ENCODE results near the gene NYAP2. TPM values are rescaled to one million over a fixed set of nuclear protein-coding genes. Genes with fewer than 3 reads are reported as not detected.

Gene NYAP2
- total RNA-seq, 2 experiments from 2014 or later = 0.09 TPM; not detected in 1

DNA sequence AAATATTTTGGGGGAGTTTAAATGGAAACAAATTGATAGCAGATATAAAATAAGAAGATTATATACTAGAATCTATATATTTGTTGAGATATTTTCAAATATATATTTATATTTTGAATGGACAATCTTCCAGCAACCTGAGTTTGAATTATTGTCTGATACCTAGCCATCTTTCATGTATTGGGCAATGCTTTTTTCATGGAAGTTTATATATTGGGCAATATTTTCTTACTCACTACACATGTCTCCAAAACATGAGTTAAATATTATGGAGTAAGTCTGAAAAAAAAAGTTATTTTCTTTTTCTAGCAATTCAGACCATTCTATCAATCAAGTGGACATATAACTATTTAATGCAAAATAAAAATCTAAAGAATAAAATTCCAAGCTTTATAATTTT, 295.2 kb downstream of the NYAP2 start:
- no peak for DNase-seq (ENCODE audit: low spot score)
- no peaks in the 10 kb centered on the region for H3K9me2 ChIP-seq (ENCODE audit: insufficient read depth, low read length)
- no peak overlapping the region for H3K27ac ChIP-seq (ENCODE audit: low read depth, low read length, poor library complexity, severe bottlenecking)
- H3K36me3 ChIP-seq (ENCODE audit: insufficient read depth, low read length) = no peaks in the 10 kb centered on the region
- H3K4me1 ChIP-seq (ENCODE audit: insufficient read depth, low read length, poor library complexity, severe bottlenecking) = peaks cover 4% of the 10 kb centered on the region
- ChIA-PET POLR2A (no interaction called here), CTCF (ENCODE audit: unreplicated experiment) (no interaction called here)
- no peaks in the 10 kb centered on the region for H3K79me2 ChIP-seq (ENCODE audit: insufficient read depth, low read depth, low read length)
- no TSS peak for BruUV-seq (replicated peaks)
- no peaks in the 10 kb centered on the region for H3K9me3 ChIP-seq (ENCODE audit: low read length)
- H3K4me2 ChIP-seq (ENCODE audit: low read length) = no peak overlapping the region
- H3K4me3 ChIP-seq (ENCODE audit: low read depth, low read length, poor library complexity, severe bottlenecking) = no peak overlapping the region
- no peaks in the 10 kb centered on the region for H4K20me1 ChIP-seq (ENCODE audit: insufficient read depth, low read length)
- H2AFZ ChIP-seq (ENCODE audit: low read length) = no peak overlapping the region
- intact Hi-C loops (cut with micrococcal nuclease; ENCODE audit: unreplicated experiment) = no loop called here
- TF ChIP-seq, protein P1, sequence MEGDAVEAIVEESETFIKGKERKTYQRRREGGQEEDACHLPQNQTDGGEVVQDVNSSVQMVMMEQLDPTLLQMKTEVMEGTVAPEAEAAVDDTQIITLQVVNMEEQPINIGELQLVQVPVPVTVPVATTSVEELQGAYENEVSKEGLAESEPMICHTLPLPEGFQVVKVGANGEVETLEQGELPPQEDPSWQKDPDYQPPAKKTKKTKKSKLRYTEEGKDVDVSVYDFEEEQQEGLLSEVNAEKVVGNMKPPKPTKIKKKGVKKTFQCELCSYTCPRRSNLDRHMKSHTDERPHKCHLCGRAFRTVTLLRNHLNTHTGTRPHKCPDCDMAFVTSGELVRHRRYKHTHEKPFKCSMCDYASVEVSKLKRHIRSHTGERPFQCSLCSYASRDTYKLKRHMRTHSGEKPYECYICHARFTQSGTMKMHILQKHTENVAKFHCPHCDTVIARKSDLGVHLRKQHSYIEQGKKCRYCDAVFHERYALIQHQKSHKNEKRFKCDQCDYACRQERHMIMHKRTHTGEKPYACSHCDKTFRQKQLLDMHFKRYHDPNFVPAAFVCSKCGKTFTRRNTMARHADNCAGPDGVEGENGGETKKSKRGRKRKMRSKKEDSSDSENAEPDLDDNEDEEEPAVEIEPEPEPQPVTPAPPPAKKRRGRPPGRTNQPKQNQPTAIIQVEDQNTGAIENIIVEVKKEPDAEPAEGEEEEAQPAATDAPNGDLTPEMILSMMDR (conservative IDR thresholded peaks at IDR 0.05; ENCODE audit: low read length) = no peak
- no peak for TF ChIP-seq EZH2phosphoT487 (IDR thresholded peaks at IDR 0.05; ENCODE audit: borderline replicate concordance, low read depth, low read length)

DNA sequence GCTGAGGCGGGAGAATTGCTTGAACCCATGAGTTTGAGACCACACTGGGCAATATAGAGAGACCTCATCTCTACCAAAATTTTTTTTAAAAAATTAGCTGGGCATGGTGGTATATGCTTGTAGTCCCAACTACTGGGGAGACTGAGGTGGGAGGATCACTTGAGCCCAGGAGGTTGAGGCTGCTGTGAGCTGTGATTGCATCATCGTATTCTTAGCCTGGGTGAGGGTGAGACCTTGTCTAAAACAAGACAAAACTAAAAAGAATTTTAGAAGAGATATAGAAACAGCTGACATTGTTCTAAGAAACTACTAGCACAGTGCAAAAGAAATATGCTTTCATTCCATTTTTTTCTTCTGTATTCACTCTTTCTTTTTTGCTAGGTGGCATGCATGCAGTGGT, 298.4 kb downstream of the NYAP2 start:
- no TSS peak for BruUV-seq (replicated peaks)
- intact Hi-C loops (cut with micrococcal nuclease; ENCODE audit: unreplicated experiment) = no loop called here
- DNase-seq (ENCODE audit: low spot score) = no peak
- H3K36me3 ChIP-seq (ENCODE audit: insufficient read depth, low read length) = no peaks in the 10 kb centered on the region
- H3K27ac ChIP-seq (ENCODE audit: low read depth, low read length, poor library complexity, severe bottlenecking) = no peak overlapping the region
- no peak overlapping the region for H3K4me2 ChIP-seq (ENCODE audit: low read length)
- CTCF ChIA-PET (ENCODE audit: unreplicated experiment) = no interaction called here
- no peak overlapping the region for H3K4me3 ChIP-seq (ENCODE audit: low read depth, low read length, poor library complexity, severe bottlenecking)
- no peak overlapping the region for H2AFZ ChIP-seq (ENCODE audit: low read length)
- TF ChIP-seq EZH2phosphoT487 (IDR thresholded peaks at IDR 0.05; ENCODE audit: borderline replicate concordance, low read depth, low read length) = no peak
- TF ChIP-seq, protein P1 (conservative IDR thresholded peaks at IDR 0.05; ENCODE audit: low read length) = no peak
- H3K4me1 ChIP-seq (ENCODE audit: insufficient read depth, low read length, poor library complexity, severe bottlenecking) = peaks cover 4% of the 10 kb centered on the region
- H3K9me2 ChIP-seq (ENCODE audit: insufficient read depth, low read length) = no peaks in the 10 kb centered on the region
- no peaks in the 10 kb centered on the region for H3K79me2 ChIP-seq (ENCODE audit: insufficient read depth, low read depth, low read length)
- H4K20me1 ChIP-seq (ENCODE audit: insufficient read depth, low read length) = no peaks in the 10 kb centered on the region
- no peaks in the 10 kb centered on the region for H3K9me3 ChIP-seq (ENCODE audit: low read length)
- POLR2A ChIA-PET = no interaction called here

Small RNAs within 50 kb of the gene (small RNA-seq; reads per million reads assigned to genes)
- gene AC016717.1 = not detected

Data from OCI-LY7 (cell line).